GM12865 (cell line): ENCODE results near the gene CCR2.
A peak's percentile ranks its signal among the peaks of the same experiment; 100 is the strongest.

ENCODE experiments used
- DNase-seq: peaks from one replicate; pipeline ENCODE4 v3.0.0; 2010; ENCODE audit warnings: low read depth
- H3K4me3 ChIP-seq: 2 replicates; pipeline ENCODE4 v1.5.1; 2011; ENCODE audit warnings: mild to moderate bottlenecking, low read depth, low read length, control low read depth
- TF ChIP-seq, protein P1 (sequence below): IDR thresholded peaks from 2 replicates; pipeline ENCODE4 v1.5.1; 2011; ENCODE audit warnings: low read length, control low read depth, low read depth, inconsistent platforms; ENCODE audit not compliant: insufficient read depth; ENCODE audit errors: missing control alignments

The CCR2 gene

GRCh38 chr3:46353090-46353489 is 821 bp upstream of the CCR2 start:
- TF ChIP-seq, protein P1, sequence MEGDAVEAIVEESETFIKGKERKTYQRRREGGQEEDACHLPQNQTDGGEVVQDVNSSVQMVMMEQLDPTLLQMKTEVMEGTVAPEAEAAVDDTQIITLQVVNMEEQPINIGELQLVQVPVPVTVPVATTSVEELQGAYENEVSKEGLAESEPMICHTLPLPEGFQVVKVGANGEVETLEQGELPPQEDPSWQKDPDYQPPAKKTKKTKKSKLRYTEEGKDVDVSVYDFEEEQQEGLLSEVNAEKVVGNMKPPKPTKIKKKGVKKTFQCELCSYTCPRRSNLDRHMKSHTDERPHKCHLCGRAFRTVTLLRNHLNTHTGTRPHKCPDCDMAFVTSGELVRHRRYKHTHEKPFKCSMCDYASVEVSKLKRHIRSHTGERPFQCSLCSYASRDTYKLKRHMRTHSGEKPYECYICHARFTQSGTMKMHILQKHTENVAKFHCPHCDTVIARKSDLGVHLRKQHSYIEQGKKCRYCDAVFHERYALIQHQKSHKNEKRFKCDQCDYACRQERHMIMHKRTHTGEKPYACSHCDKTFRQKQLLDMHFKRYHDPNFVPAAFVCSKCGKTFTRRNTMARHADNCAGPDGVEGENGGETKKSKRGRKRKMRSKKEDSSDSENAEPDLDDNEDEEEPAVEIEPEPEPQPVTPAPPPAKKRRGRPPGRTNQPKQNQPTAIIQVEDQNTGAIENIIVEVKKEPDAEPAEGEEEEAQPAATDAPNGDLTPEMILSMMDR: no peak
- DNase-seq: no peak
- H3K4me3 ChIP-seq: no peak overlapping the region

- H3K4me3 ChIP-seq: no peak overlapping the region
- DNase-seq: no peak
- TF ChIP-seq, protein P1: no peak
Observed at GRCh38 chr3:46354478-46354877, 567 bp downstream of the CCR2 start.

- TF ChIP-seq, protein P1: no peak
- H3K4me3 ChIP-seq: no peak overlapping the region
- DNase-seq: no peak
Observed at GRCh38 chr3:46354984-46355383, 1.1 kb downstream of the CCR2 start.

- no peak overlapping the region for H3K4me3 ChIP-seq
- DNase-seq: no peak
- TF ChIP-seq, protein P1: no peak
Observed at GRCh38 chr3:46356276-46356675, 2.4 kb downstream of the CCR2 start.

- TF ChIP-seq, protein P1: no peak
- H3K4me3 ChIP-seq: no peak overlapping the region
- no peak for DNase-seq
Observed at GRCh38 chr3:46356909-46357308, 3.0 kb downstream of the CCR2 start.

- TF ChIP-seq, protein P1: no peak
- DNase-seq: no peak
- H3K4me3 ChIP-seq: no peak overlapping the region
Observed at GRCh38 chr3:46358466-46358865, 4.6 kb downstream of the CCR2 start.

- DNase-seq: peak; percentile 79
- TF ChIP-seq, protein P1: no peak
- H3K4me3 ChIP-seq: no peak overlapping the region
Observed at GRCh38 chr3:46359733-46360493, 6.0 kb downstream of the CCR2 start.
